Neural crest cell (in vitro differentiated cells): ENCODE results near the gene ANXA2. TPM values are rescaled to one million over a fixed set of nuclear protein-coding genes. Genes with fewer than 3 reads are reported as not detected.
A peak's percentile ranks its signal among the peaks of the same experiment; 100 is the strongest.

Experiments used
- DNase-seq: peaks from one replicate; pipeline ENCODE4 v3.0.0; 2021; ENCODE audit warnings: low read depth, mixed read lengths, low spot score
- H3K27ac Mint-ChIP-seq: one replicate; pipeline ENCODE4 v1.8.0; 2021; ENCODE audit warnings: mild to moderate bottlenecking, mixed read lengths; ENCODE audit not compliant: unreplicated experiment
- H3K27me3 Mint-ChIP-seq: 2 replicates; pipeline ENCODE4 v1.8.0; 2021; ENCODE audit warnings: low read depth, mild to moderate bottlenecking, mixed read lengths
- H3K36me3 Mint-ChIP-seq: 2 replicates; pipeline ENCODE4 v1.8.0; 2021; ENCODE audit warnings: low read depth, mild to moderate bottlenecking, mixed read lengths
- H3K4me1 Mint-ChIP-seq: 2 replicates; pipeline ENCODE4 v1.8.0; 2021; ENCODE audit warnings: mixed read lengths
- H3K4me3 Mint-ChIP-seq: one replicate; pipeline ENCODE4 v1.8.0; 2021; ENCODE audit warnings: mild to moderate bottlenecking, mixed read lengths
- H3K9me3 Mint-ChIP-seq: 2 replicates; pipeline ENCODE4 v1.8.0; 2021; ENCODE audit warnings: mixed read lengths
- CTCF ChIP-seq: fragments of 200-600 bp; sonication (generic); conservative IDR thresholded peaks from 2 replicates; pipeline ENCODE4 v1.5.0; 2021; ENCODE audit warnings: antibody characterized with exemption, mild to moderate bottlenecking
- total RNA-seq: library from RNA; stranded (reverse); gene quantifications from 2 replicates; pipeline ENCODE4 v1.2.1, GENCODE V29; 2021

The ANXA2 gene
- total RNA-seq, 1 donor from 2014 or later = 122 TPM

- no peak for DNase-seq
- no peak for TF ChIP-seq CTCF
- Mint-ChIP-seq H3K27ac (no peak overlapping the region), H3K4me3 (no peak overlapping the region), H3K36me3 (peaks cover 7% of the 10 kb centered on the region), H3K9me3 (no peaks in the 10 kb centered on the region), H3K4me1 (peaks cover 43% of the 10 kb centered on the region), H3K27me3 (peaks cover 8% of the 10 kb centered on the region)
Measured at GRCh38 chr15:60385620-60386552, 11.9 kb downstream of the ANXA2 start.

GRCh38 chr15:60384526-60385126, 13.2 kb downstream of the ANXA2 start:
- peaks cover 5% of the 10 kb centered on the region for H3K27me3 Mint-ChIP-seq
- no peak overlapping the region for H3K4me3 Mint-ChIP-seq
- H3K27ac Mint-ChIP-seq = no peak overlapping the region
- TF ChIP-seq CTCF = no peak
- H3K9me3 Mint-ChIP-seq = no peaks in the 10 kb centered on the region
- peaks cover 7% of the 10 kb centered on the region for H3K36me3 Mint-ChIP-seq
- H3K4me1 Mint-ChIP-seq = peaks cover 41% of the 10 kb centered on the region
- DNase-seq = no peak

GRCh38 chr15:60384053-60384452, 13.7 kb downstream of the ANXA2 start:
- TF ChIP-seq CTCF = no peak
- Mint-ChIP-seq H3K9me3 (no peaks in the 10 kb centered on the region), H3K4me3 (no peak overlapping the region), H3K4me1 (peaks cover 40% of the 10 kb centered on the region), H3K36me3 (peaks cover 7% of the 10 kb centered on the region), H3K27me3 (no peaks in the 10 kb centered on the region), H3K27ac (no peak overlapping the region)
- no peak for DNase-seq

GRCh38 chr15:60382773-60383674, 14.8 kb downstream of the ANXA2 start:
- Mint-ChIP-seq H3K9me3 (no peaks in the 10 kb centered on the region), H3K27me3 (no peaks in the 10 kb centered on the region), H3K27ac (peak overlapping the region; percentile 50), H3K36me3 (peaks cover 7% of the 10 kb centered on the region), H3K4me1 (peaks cover 38% of the 10 kb centered on the region), H3K4me3 (no peak overlapping the region)
- TF ChIP-seq CTCF = no peak
- no peak for DNase-seq

- H3K9me3 Mint-ChIP-seq = no peaks in the 10 kb centered on the region
- H3K4me1 Mint-ChIP-seq = peaks cover 40% of the 10 kb centered on the region
- H3K4me3 Mint-ChIP-seq = no peak overlapping the region
- DNase-seq = no peak
- H3K27ac Mint-ChIP-seq = no peak overlapping the region
- no peaks in the 10 kb centered on the region for H3K36me3 Mint-ChIP-seq
- H3K27me3 Mint-ChIP-seq = no peaks in the 10 kb centered on the region
- TF ChIP-seq CTCF = no peak
Measured at GRCh38 chr15:60381148-60381788, 16.5 kb downstream of the ANXA2 start.
